Cerebellar cortex (tissue), 1 donor: Measurements from ENCODE around the gene GADD45G.

Experiments
- DNase-seq: peaks from one replicate; pipeline ENCODE4 v3.0.0-alpha.2; 2015; ENCODE audit warnings: low spot score

GADD45G gene

DNA sequence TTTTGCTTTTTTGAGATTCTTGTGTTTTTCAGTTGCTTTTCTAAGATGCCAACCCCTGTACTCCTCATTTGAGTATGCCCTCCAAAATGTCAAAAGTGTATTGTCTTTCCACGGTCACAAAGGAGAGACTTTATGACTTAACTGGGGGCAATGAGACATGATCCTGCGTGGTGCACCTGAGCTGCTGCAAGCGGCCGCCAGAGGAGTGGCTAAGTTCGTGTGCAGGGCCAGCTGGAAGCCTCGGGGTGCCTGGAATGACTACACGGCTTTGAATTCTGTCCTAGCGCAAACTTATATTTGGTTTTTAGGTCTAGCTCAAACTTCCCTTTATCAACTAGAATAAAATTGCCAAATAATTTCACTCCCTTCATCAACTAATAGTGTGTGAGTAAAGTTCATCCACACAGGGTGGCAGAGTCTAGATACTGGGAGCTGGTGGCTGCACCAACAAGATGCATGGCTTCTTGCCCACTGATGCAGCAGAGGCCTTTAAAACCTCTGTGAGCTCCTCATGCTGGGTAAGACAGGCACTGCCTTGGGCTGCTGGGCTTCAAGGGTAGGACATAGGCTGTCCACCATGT lies 4.7 kb downstream of the GADD45G start:
- DNase-seq = peak; percentile 28

- DNase-seq = no peak
These were observed 5.6 kb downstream of the GADD45G start for GRCh38 chr9:89610391-89610925.

- DNase-seq = no peak
These were observed 6.6 kb downstream of the GADD45G start for GRCh38 chr9:89611425-89611824.

GRCh38 chr9:89612566-89613278 lies 7.9 kb downstream of the GADD45G start:
- no peak for DNase-seq

GRCh38 chr9:89613912-89614892 lies 9.4 kb downstream of the GADD45G start:
- no peak for DNase-seq

- DNase-seq = no peak
These were observed 10.8 kb downstream of the GADD45G start for GRCh38 chr9:89615661-89616060.

- no peak for DNase-seq
These were observed 11.6 kb downstream of the GADD45G start for GRCh38 chr9:89616411-89616810.

- no peak for DNase-seq
These were observed 13.2 kb downstream of the GADD45G start for GRCh38 chr9:89617978-89618377.

GRCh38 chr9:89619019-89619418 lies 14.2 kb downstream of the GADD45G start:
- DNase-seq = no peak

DNA sequence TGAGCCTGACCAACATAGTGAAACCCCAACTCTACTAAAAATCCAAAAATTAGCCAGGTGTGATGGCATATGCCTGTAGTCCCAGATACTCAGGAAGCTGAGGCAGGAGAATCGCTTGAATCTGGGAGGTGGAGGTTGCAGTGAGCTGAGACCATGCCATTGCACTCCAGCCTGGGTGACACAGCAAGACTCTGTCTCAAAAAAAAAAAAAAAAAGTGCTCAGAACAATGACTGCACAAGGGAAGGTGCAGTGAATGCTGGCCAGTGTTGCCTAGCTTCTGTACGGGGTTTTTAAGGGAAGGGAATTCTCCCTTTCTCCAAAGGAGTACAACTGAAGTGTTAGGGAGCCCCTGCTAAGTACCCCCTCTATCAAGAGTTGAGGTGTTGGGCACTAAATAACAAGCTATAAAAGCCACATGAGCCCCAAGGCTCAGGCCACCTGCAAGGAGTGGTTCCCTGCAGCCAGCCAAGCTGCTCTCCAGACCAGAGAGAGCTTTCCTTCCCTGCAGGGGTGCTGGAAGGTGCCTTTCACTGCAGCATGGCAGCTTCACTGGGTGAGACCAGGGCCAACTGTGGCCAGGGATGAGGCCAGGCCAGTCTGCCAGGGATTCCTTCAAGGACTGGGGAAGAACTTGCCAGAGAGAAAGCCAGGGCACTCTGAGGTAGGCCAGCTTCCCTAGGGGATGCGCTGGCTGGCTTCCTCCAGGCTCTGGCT lies 14.8 kb downstream of the GADD45G start:
- peak; percentile 84 for DNase-seq

DNA sequence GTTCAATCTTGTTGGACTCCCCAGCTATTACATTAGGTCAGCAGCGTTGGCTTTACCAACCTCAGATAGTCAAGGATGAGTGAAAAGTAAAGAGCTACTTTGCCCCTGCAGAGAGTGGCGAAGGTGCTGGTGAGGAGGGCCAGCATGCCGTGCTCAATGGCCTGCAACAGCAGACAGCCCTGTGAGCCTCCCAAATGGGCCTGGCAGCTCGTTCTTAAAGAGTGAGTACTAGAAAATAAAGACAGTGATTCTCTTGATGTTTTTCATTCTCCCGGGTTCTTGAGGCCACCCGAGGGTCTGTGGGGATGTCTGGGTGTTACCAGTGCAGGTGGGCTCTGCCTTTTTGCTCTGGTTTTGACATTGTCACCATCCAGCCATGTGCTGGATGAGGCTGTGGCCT lies 16.2 kb downstream of the GADD45G start:
- no peak for DNase-seq

DNA sequence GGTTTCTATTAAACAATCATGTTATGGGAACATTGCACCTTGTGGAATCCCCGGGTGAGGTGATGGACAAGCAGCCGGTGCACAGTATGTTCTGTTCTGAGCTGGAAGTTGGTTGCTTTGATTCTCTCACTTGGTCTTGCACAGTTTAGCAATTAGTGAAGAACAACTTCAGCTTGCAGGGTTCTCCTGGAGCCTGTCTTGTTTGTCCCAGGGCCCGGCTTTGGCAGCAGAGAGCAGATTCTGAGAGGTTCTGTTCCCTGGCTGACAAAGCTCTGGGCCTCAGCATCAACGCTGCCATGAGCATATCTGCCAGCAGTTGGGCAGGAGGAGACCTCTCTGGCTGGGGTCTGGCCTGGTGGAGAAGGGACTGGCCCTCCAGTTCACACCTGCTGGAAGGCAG lies 16.9 kb downstream of the GADD45G start:
- no peak for DNase-seq

DNA sequence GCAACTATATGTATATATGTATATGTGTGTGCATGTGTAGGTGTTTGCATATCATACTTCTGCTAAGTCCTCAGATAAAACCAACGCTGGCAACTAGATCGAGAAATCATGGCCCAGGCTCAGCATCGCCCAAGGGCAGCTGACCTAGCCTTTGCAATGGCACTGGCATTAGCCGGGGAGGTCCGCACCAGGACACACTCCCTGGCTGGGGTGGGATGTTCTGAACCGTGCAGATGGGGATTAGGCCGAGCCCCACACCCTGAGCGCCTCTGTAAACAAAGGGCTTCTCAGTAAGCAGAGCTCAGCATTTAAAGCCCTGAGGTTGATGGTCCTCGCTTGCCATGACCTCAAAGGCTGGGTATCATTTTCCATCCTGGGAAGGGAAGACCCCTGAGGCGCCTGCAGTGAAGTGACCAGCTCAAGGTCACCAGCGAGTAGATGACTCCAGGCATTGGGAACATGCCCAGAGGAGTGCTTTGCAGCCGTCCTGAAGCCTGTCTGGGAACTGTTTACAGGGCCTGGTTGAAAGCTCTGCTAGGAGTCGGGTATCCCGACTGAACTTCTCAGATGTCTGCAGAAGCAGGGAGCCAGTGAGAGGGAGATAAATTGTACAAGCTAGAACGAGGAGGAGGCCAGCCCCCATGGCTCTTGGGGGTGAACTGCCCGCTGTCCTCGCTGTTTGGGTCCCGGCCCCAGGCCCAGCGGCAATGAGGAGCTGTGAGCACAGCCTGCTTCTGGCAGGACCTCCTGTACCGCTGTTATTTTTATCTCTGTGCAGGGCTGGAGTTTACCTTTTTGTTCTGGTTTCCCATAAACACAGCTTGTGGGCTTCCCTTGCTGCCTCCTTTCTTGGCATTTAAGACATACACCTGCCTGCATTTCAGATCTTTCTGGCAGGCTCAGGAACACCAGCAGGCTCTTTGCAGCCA lies 18.4 kb downstream of the GADD45G start:
- peak; percentile 79 for DNase-seq

DNA sequence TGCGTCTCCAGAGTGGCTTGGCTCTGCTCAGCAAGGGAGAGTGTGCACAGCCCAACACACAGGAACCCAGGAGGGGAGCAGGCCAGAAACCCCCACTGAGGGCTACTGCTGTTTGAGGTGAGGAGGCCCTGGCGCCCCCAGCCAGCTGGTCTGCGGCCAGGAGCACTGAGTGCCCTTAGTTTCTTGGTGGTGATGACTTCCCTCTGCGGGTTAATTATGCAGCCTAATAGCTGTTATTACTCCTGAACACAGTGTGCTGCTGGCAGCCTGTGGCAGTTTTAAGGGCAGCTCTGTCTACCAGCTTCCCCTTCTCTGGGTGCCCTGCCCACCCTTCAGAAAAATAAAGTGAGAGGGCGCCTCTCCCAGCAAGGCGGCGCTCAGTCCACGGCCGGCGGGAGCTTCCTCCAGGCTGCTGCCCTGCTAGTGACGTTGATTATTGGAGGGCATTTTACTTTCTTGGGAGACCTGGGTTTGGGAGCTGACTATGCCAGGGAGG lies 19.2 kb downstream of the GADD45G start:
- no peak for DNase-seq

GRCh38 chr9:89625721-89626687 lies 21.2 kb downstream of the GADD45G start:
- DNase-seq = no peak

- DNase-seq = no peak
These were observed 22.0 kb downstream of the GADD45G start for GRCh38 chr9:89626741-89627265.

DNA sequence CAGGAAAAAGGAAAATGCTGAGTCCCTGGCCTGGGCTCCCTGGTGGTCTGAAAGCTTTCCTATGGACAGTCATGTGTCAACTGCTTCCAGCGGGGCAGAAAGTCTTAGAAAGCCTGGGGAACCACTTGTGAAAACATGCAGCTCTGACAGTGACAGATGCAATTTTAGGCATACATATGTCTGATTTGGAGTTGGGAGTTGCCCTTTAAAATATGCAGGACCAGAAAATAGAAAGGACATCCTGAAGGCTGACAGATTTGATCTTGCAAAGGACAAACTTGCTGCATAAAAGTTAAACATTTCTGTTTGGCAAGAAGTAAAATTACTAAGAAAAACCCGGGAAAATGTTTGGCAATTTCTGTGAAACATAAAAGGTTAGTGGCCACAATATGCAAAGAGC lies 23.8 kb downstream of the GADD45G start:
- no peak for DNase-seq

DNA sequence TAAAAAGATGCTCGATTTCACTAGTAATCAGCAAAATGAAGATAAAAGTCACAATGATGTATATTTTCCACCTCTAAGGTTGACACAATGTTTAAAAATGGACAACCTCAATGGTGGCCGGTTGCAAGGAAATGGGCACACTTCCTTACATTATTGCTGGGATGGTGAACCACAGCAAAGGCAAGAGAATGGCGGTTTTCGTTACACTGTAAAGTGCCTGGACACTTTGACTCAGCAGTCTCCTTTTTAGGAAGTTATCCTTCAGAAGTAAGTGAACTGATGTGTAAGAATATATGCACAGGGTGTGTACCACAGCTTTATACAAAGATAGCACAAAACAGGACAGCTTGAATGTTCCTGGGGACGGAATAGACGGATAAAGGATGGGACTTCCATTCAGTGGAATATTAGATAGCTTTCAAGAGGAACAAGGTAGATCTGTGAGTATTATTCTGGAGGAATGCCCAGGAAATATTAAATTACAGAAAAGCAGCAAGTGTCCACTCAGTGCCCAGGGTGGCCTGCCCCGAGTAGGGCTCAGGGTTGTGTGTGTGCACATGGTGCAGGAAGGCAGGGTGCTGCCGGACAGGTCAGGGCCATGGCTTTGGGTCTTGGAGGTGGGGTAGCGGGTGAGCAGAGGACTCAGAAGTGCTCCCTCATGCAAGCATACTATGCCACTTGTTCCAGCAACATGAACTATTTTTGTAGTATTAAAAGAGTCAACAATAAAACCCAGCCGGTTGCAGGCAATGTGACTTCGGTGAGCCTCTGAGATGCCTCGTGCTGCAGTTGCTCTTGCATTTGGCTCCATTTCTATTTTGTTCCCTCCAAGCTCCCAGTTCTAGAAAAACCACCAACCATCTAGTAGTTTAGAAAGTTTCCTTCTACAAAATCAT lies 24.5 kb downstream of the GADD45G start:
- DNase-seq = no peak
